Measurements from ENCODE around the gene CCDC40. TPM values are rescaled to one million over a fixed set of nuclear protein-coding genes. Genes with fewer than 3 reads are reported as not detected.

Gene CCDC40
- total RNA-seq, 1 experiment from 2014 or later: 16.3 TPM

- no peak for TF ChIP-seq ATF1 (CRISPR knock-in tag; IDR thresholded peaks at IDR 0.05)
- no peak for TF ChIP-seq JAZF1 (CRISPR knock-in tag; IDR thresholded peaks at IDR 0.05)
- TF ChIP-seq ATF6 (CRISPR knock-in tag; IDR thresholded peaks at IDR 0.05): no peak
- TF ChIP-seq ARID4B (CRISPR knock-in tag; IDR thresholded peaks at IDR 0.05; ENCODE audit: borderline replicate concordance): no peak
- no peak for TF ChIP-seq ZNF121 (CRISPR knock-in tag; IDR thresholded peaks at IDR 0.05)
- no peak for TF ChIP-seq TCF7 (CRISPR knock-in tag; IDR thresholded peaks at IDR 0.05; ENCODE audit: low read depth)
- TF ChIP-seq ZSCAN18 (CRISPR knock-in tag; IDR thresholded peaks at IDR 0.05): no peak
- no peak for TF ChIP-seq FOXP1 (CRISPR knock-in tag; IDR thresholded peaks at IDR 0.05; ENCODE audit: borderline replicate concordance)
- no peak for TF ChIP-seq ZNF232 (CRISPR knock-in tag; IDR thresholded peaks at IDR 0.05)
- TF ChIP-seq FOXK1 (CRISPR knock-in tag; IDR thresholded peaks at IDR 0.05): no peak
- TF ChIP-seq SMAD3 (CRISPR knock-in tag; IDR thresholded peaks at IDR 0.05; ENCODE audit: borderline replicate concordance): no peak
- TF ChIP-seq GTF2I (CRISPR knock-in tag; conservative IDR thresholded peaks at IDR 0.05): no peak
- TF ChIP-seq ZMAT4 (CRISPR knock-in tag; IDR thresholded peaks at IDR 0.05): no peak
These were observed 14.8 kb upstream of the CCDC40 start (continued) for GRCh38 chr17:80021600-80021999.

GRCh38 chr17:80023481-80024205 is 12.8 kb upstream of the CCDC40 start:
- peak; percentile 36; the same call in 1 of the 2 replicates for TF ChIP-seq GABPB1 (CRISPR knock-in tag; IDR thresholded peaks at IDR 0.05)
- no peak for TF ChIP-seq ZNF219 (CRISPR knock-in tag; IDR thresholded peaks at IDR 0.05; ENCODE audit: borderline replicate concordance)
- Mint-ChIP-seq H3K4me1 (peaks cover 24% of the 10 kb centered on the region), H3K4me3 (no peak overlapping the region), H3K9me3 (peaks cover 5% of the 10 kb centered on the region), H3K27ac (0 out of 2 replicates have a peak overlapping the region, but pooled peaks have one; percentile 32), H3K36me3 (0 out of 2 replicates have a peak, but pooled peaks cover 3% of the 10 kb centered on the region), H3K27me3 (ENCODE audit: low read depth) (no peaks in the 10 kb centered on the region)
- POLR2A ChIA-PET: interaction anchor here (0.6 kb wide), 1 partner anchor 70 kb away, joined by 3 read pairs; no protein-coding TSS in a partner anchor
- no peak for DNase-seq (ENCODE audit: low spot score)
- CTCF ChIA-PET: interaction anchor here (1.7 kb wide), 1 partner anchor 15 kb away, joined by 9 read pairs; no protein-coding TSS in a partner anchor
- peak; percentile 49 for ATAC-seq

All from WTC11 (cell line).